ENCODE measurements around the gene C2CD4D. TPM values are rescaled to one million over a fixed set of nuclear protein-coding genes. Genes with fewer than 3 reads are reported as not detected.

Gene C2CD4D
- polyA plus RNA-seq, 2 of the 4 experiments (the other 2 are of a cell fraction): not detected

DNA sequence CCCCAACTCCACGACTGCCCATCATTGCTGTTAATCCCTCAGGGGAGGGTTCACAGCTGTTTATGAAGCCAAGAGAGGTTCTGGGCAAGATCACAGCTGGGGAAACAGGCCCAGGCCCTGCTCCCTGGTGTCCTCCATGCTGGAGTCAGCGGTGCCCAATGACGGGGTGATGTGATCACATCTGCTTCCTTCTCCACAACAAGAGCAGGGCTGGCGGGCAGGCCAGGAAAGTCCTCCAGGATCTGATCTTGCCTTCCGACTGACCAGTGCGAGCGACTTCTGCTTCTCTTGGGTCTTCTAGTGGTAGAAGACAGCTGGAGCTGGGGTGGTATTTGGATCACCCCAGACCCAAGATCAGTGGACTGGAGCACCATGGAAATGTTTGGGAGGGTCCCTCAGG is 33.5 kb downstream of the C2CD4D start:
- POLR2A ChIA-PET: no interaction called here
- Histone ChIP-seq H3K4me3 (no peak overlapping the region), H3K4me2 (no peak overlapping the region), H3K9me3 (no peaks in the 10 kb centered on the region), H3K4me1 (no peaks in the 10 kb centered on the region), H3K27ac (no peak overlapping the region)
- FAIRE-seq (no peak), ATAC-seq (no peak), DNase-seq (ENCODE audit: low read depth in 1 of 2, low spot score in 1 of 2) (no peak)
- TF ChIP-seq CBX2 (IDR thresholded peaks at IDR 0.05; ENCODE audit: borderline replicate concordance, low read depth): no peak
- no peak for TF ChIP-seq RFX5 (IDR thresholded peaks at IDR 0.05)
- TF ChIP-seq, protein P1, sequence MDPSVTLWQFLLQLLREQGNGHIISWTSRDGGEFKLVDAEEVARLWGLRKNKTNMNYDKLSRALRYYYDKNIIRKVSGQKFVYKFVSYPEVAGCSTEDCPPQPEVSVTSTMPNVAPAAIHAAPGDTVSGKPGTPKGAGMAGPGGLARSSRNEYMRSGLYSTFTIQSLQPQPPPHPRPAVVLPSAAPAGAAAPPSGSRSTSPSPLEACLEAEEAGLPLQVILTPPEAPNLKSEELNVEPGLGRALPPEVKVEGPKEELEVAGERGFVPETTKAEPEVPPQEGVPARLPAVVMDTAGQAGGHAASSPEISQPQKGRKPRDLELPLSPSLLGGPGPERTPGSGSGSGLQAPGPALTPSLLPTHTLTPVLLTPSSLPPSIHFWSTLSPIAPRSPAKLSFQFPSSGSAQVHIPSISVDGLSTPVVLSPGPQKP (IDR thresholded peaks at IDR 0.05; ENCODE audit: low read depth, low read length): no peak
- 71% methylated on average over 7 of the region's 7 CpGs for WGBS (ENCODE audit: missing lambda C conversion rate)
- CTCF ChIA-PET: interaction anchor here (0.6 to 1.7 kb wide), 4 partner anchors 15 to 30 kb away, joined by 3 to 7 read pairs (median 6); no protein-coding TSS in a partner anchor

DNA sequence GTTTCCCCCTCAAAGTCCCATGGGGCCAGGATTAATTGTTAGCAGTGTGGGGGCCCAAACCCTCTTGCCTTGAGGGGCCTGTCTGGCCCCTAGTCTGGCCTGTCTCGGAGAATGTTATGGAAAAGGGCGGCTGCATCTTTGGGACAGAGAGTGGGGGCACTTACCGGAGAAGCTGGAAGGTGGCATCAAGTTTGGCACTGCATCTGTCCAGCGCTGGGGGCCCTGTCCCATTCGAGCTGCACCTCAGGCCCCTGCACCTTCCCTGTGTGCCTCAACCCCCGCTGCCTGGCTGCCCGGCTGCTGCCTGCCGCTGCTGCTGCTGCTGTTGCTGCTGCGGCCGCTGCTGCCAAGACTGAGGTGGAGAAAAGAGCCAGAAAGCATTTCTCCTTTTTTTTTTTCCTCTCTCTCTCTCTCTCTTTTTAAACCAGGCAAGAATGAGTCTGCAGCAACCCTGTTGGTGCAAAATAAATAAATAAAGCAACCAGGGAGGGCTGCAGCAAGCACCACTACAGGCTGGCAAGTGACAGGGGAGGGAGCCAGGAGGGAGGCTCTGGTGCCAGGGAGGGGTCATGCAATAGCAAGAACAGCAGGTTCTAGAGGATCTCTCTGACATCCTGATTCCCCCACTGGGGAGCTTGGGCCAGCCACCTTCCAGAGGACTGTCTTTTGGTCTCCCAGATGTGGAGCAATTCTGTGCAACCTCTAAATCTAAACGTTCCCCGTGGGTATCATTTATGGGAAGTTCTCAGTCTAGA is 34.4 kb downstream of the C2CD4D start, which contains the start of gene LINGO4:
TSS of gene LINGO4 (minus strand) at position 354 of the 755 bp plus-strand sequence. CDS start 2,715 bp downstream, outside the sequence.
- POLR2A ChIA-PET: no interaction called here
- FAIRE-seq (no peak), DNase-seq (ENCODE audit: low read depth in 1 of 2, low spot score in 1 of 2) (no peak)

More for the DNA sequence above, 34.4 kb downstream of the C2CD4D start, which contains the start of gene LINGO4:
- Histone ChIP-seq H3K27ac (no peak within 1 kb of the TSS), H3K4me2 (no peak within 1 kb of the TSS), H3K4me3 (no peak within 1 kb of the TSS), H3K9me3 (no peaks in the 10 kb centered on the region), H3K4me1 (no peaks in the 10 kb centered on the region)
- CTCF ChIA-PET: interaction anchor here (0.6 to 1.0 kb wide), 2 partner anchors 31 to 1743 kb away, joined by 4 to 5 read pairs; no protein-coding TSS in a partner anchor
- TF ChIP-seq TP53 (CRISPR knock-in tag; IDR thresholded peaks at IDR 0.05) (no peak), FOXS1 (CRISPR knock-in tag; IDR thresholded peaks at IDR 0.05) (no peak), EP300 (IDR thresholded peaks at IDR 0.05) (no peak), HDAC2 (IDR thresholded peaks at IDR 0.05) (no peak), NPAS2 (CRISPR knock-in tag; IDR thresholded peaks at IDR 0.05; ENCODE audit: borderline replicate concordance) (no peak), ZSCAN20 (CRISPR knock-in tag; IDR thresholded peaks at IDR 0.05) (no peak), CHD2 (IDR thresholded peaks at IDR 0.05; ENCODE audit: low read length, partially characterized antibody) (no peak), RNF2 (IDR thresholded peaks at IDR 0.05; ENCODE audit: borderline replicate concordance, low read depth) (no peak), MYC (IDR thresholded peaks at IDR 0.05; ENCODE audit: borderline replicate concordance, low read length) (no peak), NR3C1 (IDR thresholded peaks at IDR 0.05) (no peak), KDM5A (IDR thresholded peaks at IDR 0.05) (no peak), CBX8 (IDR thresholded peaks at IDR 0.05) (no peak), SMC3 (IDR thresholded peaks at IDR 0.05) (no peak), CBX2 (IDR thresholded peaks at IDR 0.05; ENCODE audit: borderline replicate concordance, low read depth) (no peak), RAD21 (conservative IDR thresholded peaks at IDR 0.05 in 1 of 2, IDR thresholded peaks at IDR 0.05 in 1 of 2) (no peak), HEYL (CRISPR knock-in tag; IDR thresholded peaks at IDR 0.05) (no peak)
- TF ChIP-seq, protein P2, sequence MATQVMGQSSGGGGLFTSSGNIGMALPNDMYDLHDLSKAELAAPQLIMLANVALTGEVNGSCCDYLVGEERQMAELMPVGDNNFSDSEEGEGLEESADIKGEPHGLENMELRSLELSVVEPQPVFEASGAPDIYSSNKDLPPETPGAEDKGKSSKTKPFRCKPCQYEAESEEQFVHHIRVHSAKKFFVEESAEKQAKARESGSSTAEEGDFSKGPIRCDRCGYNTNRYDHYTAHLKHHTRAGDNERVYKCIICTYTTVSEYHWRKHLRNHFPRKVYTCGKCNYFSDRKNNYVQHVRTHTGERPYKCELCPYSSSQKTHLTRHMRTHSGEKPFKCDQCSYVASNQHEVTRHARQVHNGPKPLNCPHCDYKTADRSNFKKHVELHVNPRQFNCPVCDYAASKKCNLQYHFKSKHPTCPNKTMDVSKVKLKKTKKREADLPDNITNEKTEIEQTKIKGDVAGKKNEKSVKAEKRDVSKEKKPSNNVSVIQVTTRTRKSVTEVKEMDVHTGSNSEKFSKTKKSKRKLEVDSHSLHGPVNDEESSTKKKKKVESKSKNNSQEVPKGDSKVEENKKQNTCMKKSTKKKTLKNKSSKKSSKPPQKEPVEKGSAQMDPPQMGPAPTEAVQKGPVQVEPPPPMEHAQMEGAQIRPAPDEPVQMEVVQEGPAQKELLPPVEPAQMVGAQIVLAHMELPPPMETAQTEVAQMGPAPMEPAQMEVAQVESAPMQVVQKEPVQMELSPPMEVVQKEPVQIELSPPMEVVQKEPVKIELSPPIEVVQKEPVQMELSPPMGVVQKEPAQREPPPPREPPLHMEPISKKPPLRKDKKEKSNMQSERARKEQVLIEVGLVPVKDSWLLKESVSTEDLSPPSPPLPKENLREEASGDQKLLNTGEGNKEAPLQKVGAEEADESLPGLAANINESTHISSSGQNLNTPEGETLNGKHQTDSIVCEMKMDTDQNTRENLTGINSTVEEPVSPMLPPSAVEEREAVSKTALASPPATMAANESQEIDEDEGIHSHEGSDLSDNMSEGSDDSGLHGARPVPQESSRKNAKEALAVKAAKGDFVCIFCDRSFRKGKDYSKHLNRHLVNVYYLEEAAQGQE (IDR thresholded peaks at IDR 0.05): no peak
- TF ChIP-seq, protein P3, sequence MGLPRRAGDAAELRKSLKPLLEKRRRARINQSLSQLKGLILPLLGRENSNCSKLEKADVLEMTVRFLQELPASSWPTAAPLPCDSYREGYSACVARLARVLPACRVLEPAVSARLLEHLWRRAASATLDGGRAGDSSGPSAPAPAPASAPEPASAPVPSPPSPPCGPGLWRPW (IDR thresholded peaks at IDR 0.05): no peak
- TF ChIP-seq, protein P4, sequence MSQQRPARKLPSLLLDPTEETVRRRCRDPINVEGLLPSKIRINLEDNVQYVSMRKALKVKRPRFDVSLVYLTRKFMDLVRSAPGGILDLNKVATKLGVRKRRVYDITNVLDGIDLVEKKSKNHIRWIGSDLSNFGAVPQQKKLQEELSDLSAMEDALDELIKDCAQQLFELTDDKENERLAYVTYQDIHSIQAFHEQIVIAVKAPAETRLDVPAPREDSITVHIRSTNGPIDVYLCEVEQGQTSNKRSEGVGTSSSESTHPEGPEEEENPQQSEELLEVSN (IDR thresholded peaks at IDR 0.05; ENCODE audit: borderline replicate concordance, low read depth): no peak
- TF ChIP-seq, protein P5, sequence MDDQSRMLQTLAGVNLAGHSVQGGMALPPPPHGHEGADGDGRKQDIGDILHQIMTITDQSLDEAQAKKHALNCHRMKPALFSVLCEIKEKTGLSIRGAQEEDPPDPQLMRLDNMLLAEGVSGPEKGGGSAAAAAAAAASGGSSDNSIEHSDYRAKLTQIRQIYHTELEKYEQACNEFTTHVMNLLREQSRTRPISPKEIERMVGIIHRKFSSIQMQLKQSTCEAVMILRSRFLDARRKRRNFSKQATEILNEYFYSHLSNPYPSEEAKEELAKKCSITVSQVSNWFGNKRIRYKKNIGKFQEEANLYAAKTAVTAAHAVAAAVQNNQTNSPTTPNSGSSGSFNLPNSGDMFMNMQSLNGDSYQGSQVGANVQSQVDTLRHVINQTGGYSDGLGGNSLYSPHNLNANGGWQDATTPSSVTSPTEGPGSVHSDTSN (IDR thresholded peaks at IDR 0.05): no peak
- ATAC-seq: 0 out of 6 replicates have a peak, but pooled peaks of 1 of the 2 experiments have one; percentile 16
- 52% methylated on average over 12 of the region's 12 CpGs for WGBS (ENCODE audit: missing lambda C conversion rate)
